GM21528 (cell line): ENCODE data around the gene GSK3A.

Experiments
- ATAC-seq: cut with Tn5 transposase; IDR thresholded peaks from one replicate; pipeline ENCODE4 v1.9.1; 2021; ENCODE audit warnings: mild to moderate bottlenecking, moderate library complexity; ENCODE audit not compliant: unreplicated experiment, low FRiP score

GSK3A gene

DNA sequence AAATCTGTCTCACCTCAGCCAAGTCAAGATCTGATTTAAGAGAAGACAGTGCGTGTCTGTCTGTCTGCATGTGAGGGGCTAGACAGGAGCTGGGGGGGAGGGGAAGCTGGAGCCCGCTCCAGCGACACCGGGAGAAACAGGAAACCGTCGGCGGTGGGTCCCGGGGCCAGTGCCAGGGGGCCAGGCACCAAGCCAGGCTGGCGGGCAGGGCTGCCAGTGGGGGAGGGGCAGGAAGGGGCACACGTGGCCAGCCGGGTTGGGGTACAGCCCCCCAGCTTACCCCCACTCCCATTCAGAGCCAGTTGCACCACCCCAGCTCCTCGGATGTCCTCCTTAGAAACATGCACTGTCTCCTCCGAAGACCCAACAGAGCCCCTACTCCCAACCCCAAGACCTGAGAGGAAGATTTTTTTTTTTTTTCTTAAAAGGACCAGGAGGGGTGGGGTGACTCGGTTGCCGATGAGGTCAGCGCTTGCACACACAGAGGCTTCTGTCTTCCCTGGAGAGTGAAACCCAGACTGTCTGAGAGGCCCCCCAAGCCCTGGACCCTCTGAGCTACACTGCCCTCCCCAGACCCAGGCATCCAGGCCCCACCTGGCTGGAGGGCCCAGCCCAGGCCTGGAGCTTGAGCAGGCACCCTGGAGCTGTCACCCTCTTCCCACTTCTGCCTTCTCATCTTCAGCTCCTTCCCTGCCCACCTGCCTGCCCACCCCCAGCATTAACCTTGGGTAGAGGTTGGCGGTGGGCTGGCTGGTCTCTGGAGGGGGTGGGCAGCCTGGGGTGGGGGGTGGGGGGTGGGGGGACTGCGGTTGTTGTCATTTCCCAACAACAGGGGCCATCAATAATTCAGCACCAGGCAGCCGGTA is 8.5 kb upstream of the GSK3A start:
- no peak for ATAC-seq

DNA sequence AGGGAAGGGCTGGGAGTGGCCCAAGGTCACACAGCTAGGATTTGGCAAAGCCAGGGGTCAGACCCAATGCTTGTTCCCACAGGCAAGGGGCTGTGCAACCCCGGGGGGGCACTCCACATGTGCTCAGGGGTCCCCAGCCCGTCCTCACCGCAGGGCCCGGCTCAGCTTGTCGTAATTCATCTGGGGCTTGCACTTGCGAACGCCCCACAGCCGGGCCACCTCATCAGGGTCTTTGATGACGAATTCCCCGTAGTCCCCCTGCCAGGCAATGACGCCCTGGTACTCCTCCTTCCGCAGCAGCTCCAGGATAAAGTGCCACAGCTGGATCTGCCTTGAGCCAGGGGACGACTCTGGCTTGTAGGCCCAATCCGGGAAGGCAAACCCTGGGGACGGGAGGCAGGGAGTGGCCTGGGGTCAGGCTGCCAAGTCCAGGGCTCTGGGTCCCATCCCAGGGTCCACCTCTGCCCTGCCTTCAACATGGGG is 7.8 kb upstream of the GSK3A start:
- no peak for ATAC-seq

DNA sequence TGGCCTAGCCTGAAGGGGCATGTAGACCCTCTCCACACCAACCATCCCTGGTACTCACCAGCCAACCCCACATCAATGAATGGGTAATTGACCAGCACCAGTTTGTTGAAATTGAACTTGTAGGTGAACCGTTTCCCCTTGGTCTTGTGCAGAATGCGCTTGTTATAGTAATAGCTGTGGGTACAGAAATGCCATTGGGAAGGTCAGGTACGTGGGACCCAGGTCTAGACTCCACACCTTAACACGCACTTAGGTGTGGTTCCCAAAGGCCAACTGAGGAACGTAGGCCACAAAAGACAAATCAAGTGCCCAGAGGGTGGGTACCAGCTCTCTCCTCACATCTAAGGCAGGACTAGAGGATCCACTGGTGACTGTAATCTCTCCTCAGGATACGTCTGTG is 7.4 kb upstream of the GSK3A start:
- ATAC-seq, result no peak

DNA sequence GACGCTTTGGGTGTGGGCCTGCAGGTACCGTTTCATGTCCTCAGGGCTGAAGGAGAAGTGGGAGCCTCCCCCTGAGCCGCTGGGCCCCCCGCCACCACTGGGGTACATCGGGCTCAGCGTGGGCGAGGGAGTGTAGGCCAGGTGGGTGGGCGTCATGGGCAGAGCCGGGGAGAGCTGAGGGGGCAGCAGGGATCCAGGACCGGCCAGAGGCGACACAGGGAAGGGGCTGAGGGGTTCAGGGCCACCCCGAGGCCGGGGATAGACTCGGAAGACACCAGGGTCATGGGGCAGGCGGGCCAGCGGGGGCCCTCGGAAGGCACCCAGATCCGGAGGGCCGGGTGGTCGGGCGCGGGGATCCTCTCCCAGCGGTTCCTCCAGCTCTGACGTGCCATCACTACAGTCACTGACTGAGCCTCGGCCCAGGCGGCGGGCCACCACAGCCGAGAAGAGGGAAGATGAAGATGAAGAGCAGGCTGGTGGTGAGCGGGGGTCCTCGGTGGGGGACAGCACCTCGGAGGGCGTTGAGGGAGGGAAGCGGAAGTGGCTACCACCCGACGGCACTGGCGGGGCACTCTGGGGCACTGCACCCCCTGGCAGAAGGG is 6.8 kb upstream of the GSK3A start:
- no peak for ATAC-seq

DNA sequence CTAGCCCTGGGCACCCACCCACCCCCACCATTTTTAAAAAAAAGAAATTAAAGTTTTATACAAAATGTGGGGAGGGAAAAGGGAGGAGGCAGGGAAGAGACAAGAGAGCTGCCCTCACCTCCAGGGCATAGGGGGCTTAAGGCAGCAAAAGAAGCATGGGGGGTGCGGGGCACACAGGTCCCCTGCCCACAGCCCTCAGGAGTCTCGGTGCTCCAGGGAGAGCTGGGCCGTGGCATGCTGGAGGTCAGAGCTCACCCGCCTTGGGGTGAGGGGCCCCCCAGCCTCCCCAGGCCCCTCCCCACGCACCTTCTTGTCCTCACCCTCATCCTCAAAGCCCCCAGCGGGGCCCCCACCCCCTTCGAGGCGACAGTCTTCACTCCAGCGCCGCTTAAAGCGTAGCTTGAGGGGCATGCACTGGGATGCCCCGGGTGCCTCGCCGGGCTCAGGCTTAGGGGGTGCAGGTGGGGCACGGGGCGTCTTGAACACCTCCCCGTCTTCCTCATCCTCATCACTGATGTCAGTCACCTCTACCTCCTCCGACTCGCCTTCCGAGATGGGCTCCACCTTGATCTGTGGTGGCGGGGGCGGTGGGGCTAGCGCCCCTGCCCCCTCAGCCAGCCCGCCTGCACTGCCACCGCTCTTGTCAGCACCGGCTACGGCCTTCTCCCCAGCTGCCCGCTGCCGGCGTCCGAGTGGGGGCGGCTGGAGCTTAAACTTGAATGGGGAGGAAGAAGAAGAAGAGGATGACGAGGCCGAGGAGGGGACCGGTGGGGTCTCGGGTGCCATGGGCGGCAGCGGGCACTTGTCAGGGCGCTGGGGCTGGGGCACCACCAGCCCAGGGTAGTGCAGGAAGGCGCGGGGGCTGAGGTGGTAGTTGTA is 6.1 kb upstream of the GSK3A start:
- no peak for ATAC-seq

DNA sequence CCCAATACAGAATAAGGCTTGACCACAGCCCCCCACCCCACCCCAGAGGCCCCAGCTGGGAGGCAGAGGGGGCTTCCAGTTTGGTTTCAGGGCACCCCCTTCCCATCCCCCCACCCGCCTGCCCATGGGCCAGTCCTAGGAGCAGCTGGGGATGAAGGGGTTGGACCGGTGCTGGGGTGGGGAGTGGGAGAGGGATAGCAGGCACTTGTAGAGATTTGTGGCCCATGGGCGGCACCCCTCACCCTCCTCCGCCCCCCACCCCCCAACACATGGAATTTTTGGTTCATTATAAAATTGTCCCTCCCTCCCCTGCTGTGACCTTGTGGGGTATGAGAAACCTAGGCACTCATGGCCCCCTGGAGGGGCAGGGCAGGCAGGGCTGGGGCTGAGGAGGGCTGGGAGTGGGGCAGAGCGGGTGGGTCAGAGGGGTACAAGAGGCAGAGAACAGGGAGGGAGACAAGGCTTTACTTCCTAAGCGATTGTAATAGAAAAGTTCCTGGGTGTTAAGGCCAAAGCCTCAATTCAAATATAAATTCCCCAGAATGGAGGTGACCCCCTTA is 5.3 kb upstream of the GSK3A start:
- no peak for ATAC-seq

DNA sequence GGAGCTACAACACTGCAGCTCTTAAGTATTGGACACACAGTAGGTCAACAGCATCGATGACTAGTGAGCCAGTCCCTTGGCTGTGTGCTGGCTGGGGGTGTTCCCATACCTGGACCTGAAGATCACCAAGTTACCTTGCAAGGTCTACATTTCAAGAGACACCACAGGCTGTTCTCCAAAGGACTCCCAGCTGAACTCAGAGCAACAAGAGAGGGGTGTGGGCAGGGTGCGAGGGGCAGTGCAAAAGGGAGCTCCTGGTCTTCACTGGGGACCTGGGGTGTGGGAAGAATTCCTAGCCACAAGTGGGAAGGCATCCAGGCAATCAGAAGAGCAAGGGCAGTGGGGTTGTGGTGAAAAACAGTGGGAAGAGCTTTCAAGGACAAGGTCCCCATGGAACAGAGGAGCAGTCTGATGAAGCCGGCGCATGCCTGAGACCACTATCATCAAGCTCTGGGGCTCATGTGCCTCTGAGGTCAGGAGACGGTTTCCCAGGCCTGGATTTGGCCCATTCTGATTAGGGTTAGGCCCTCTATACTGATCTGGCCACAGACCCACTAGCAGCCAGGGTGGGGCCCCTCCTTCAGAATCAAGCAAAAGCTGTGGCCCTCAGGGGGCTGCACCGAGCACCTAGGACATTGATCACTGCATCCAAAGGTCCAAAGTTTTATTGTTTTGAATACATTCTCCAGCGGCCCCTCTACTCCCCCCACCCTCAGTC is 4.7 kb upstream of the GSK3A start:
- ATAC-seq, result no peak

DNA sequence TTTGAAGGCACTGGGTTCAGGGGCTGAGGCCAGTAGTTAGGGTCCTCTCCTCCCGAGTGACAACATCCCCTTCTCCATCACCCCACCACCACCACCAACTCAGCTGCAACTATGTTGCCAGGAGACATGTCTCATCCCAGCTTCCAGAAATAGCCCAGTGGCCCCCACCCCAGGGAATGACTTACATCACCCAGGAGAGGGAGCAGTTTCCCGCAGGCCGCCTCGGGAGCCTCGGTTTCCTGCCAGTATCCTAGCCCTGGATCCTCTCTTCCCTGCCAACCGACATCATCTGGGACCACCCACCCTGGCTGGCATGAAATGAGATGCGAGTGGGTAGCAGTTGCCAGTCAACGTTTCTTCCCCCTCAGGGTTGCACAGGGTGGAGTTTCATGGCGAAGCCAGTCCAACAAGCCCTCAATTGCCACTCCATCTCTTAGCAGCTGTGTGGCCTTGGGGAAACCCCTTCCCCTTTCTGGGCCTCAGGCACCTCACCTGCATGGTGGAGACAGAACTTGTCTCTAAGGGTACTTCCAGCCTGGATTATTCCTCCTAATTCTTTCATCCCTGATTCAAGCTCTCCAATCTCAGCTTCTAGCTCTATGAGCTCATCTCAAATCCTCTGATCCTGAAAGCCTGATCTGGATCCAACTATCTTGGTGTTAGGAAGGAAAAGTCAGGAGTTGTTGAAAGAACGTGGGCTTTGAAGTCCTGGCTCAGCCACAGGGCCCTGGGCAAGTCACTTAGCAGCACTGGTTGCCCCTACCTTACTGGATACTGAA is 3.9 kb upstream of the GSK3A start:
- no peak for ATAC-seq

DNA sequence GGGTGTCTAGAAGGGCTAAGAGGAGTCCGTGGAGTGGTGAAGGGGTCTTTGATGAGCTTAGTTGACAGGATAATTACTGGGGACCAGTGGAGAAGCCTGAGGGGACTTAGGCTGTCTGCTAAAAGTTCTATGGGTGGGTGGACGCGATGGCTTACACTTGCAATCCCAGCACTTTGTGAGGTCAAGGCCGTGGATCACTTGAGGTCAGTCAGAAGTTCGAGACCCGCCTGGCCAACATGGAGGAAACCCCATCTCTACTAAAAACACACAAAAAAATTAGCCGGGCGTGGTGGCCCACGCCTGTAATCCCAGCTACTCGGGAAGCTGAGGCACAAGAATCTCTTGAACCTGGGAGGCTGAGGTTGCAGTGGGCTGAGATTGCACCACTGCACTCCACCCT is 2.8 kb upstream of the GSK3A start:
- ATAC-seq, result no peak

DNA sequence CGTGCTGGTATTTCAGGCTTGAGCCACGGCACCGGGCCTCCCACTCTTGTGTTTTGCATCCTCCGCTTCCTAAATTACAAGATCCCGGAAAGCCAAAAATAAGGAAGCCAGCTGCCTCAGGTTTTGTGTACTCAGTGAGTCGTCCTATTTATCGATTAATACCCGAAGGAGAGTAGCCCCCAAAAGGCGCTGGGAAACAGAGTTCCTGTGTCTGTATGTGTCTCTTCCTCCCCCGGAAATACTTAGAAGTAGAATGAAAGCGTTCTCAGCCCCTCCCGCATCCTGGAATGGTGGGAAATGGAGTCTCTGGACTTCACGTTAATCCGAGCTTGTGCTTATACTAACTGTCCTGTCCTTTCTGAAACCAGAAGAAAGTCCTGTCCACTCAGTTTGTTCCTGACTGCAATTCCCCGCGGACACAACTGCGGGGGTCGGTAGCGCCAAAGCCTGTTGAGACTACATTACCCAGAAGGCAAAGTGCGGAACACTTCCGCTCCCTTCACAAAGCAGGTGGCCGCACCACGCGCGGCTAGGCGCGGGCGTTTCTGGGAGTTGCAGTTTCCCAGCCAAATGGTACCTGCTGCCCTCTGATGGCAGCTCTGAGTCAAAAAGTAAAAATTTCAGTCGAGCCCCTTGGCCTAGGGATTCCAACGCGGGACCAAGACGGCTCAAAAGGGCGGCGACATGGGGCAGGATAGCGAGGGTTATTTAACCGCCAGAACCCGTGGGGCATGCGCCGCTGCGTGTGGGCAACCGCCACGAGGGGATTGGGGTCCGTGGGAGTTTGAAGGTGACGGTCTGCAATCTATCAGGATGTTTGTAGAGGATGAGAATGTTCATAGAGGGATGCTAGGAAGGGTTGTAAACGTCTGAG is 2.2 kb upstream of the GSK3A start:
- ATAC-seq, result peak; percentile 34

DNA sequence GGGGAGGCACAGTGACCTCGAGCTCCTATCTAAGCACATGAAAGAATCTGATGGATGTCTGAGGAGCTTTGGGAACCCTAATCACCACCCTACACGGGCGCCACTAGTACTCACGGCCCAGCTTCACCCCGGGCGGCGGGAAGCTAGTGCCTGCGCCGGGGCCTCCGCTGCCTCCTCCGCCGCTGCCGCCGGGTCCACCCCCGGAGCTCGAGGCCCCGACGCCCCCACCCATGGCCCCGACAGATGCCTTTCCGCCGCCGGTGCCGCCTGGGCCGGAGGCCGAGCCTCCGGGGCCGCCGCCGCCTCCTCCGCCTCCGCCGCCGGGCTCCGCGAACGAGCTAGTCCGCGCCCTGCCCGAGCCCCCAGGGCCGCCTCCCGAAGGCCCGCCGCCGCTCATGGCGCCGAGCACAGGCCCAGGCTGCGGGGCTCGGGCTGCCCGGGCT is 312 bp downstream of the GSK3A start:
- ATAC-seq, result peak; percentile 5

DNA sequence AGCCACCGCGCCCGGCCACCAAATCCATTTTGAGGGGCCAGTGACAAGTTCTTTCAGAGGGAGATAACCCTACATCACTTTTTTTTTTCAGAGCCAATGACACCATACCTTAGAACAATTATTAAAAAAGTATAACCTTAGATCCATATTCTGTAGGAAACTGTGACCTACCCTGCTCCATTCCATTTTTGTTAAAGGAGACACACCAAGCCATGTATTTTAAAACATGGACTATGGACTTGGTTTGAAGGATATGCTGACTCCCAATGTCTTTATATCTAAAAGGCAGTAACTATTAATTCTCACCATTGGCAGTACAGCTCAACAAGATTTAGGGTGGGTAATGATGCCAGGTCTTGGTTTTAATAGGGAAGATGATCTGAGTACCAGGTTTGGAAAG is 1.1 kb downstream of the GSK3A start:
- no peak for ATAC-seq

DNA sequence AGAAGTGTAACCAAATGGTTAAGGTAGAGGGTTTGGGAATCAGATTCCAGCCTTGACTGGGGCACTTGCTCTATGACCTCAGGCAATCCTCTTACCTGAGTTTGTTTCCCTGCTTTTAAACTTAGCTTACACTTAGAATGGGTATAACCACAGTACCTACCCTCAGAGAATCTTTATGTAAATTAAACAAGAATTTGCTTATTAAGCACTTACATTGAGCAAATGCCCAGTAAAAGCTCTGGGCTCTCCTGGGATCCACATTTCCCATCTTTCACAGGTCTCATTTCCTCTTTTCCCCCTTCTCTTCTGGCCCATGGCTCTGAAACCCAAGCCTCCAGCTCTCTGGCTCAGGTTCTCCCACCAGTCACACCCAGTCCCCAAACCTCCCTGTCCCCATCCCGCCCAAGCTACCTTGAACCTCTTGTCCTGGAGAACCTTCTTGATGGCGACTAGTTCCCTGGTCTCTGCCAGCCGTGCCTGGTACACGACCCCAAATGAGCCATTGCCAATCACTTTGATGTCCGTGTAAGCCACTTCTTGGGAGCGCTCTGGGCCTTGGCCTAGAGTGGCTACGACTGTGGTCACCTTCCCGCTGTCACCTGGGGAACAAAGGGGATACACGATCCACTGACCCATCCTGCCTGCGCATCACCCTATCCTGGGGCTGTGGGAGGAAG is 2.7 kb downstream of the GSK3A start:
- no peak for ATAC-seq

DNA sequence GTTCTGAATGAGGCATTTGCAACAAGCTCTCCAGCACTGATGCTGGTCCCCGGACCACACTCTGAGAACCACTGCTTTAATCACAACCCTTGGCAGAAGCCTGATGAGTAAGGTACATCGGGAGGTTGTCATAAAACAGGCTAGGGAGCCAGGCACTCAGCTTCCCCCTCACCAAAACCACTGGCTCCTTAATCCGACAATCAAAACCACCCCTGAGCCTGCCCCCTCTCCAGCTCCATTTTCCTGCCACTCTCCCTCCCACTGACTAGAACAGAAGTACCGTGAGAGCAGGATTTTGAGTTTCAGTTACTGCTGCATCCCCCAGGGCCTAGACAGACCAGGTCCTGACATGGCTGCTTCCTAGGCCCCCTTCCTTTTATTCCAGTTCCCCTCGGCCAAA is 7.2 kb downstream of the GSK3A start:
- no peak for ATAC-seq

DNA sequence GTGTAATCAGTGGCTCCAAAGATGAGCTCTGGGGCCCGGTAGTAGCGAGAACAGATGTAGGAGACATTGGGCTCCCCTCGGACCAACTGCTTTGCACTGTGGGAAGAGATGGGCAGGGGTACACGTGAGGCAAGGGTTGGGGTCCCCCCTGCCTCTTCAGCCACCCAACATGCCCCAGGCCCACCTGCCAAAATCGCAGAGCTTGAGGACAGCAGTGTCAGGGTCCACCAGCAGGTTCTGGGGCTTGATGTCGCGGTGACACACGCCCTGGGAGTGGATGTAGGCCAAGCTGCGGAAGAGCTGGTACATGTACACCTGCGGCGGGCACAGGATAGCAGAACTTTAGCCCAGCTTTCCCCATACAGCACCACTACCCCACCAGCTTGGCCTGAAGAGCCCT is 8.0 kb downstream of the GSK3A start:
- ATAC-seq, result no peak

DNA sequence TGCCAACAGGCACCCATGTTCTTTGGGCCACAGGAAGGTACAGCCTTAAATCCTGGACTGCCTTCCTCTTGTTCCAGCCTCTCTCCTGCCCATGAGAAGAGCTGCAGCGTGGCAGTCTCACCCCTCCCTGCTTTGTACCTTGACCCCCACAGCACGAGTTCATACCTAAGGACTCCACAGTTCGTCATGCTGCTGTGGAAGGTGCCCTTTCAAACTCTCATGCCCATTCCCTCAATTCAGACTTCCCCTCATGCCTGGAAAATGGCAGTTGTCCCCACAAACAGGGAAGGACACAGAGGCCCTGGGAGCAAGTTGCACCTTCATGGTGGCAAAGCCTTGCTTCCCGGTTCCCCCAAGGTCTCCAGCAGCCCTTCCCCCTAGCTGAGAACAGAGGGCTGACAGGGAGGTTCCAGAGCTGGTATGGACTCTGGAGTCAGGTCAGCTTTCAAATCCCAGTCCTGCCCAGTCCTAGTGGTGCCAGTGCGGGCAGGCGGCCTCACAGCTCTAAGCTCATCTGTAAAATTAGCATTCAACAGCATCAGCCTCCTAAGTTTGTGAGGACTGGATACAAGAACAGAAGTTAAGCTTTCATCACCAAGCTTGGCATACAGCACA is 8.6 kb downstream of the GSK3A start:
- no peak for ATAC-seq

DNA sequence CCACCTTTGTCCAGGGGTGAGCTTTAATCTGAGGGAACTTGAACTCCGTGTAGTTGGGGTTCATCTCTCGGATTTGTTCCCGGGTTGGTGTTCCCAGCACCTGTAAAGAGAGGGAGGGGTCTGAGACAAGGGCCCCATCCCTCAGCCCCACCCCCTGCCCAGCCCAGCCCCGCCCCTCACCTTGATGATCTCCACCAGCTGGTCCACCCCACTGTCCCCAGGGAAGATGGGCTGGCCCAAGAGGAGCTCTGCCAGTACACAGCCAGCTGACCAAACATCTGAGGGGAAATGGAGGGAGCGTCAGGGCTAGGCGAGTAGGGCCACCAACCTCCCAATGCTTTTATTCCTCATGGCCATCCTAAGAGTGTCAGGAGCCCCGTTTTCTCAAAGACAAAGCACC is 9.3 kb downstream of the GSK3A start:
- ATAC-seq, result no peak
